ENCODE results near the gene FREY1.

Gene FREY1

DNA sequence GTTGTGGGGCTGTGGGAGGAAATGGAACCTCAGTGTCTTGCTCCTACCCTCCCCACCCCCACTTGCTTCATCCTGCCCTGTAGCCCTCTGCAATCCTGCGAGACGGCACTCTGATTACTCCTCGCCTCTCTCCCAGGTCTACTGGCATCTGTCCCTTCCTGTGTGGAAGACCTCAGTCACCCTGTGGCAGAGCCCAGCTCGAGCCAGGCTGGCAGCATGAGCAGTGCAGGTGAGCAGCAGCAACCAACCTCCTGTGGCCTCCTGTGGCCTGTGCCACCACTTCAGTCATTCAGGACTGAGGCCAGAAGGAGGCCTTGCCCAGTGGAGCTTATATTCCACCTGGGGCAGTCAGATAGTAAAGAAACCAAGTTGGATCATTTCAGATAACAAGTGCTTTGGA is 36.4 kb downstream of the FREY1 start:
- no peak for DNase-seq (ENCODE audit: low spot score)

DNA sequence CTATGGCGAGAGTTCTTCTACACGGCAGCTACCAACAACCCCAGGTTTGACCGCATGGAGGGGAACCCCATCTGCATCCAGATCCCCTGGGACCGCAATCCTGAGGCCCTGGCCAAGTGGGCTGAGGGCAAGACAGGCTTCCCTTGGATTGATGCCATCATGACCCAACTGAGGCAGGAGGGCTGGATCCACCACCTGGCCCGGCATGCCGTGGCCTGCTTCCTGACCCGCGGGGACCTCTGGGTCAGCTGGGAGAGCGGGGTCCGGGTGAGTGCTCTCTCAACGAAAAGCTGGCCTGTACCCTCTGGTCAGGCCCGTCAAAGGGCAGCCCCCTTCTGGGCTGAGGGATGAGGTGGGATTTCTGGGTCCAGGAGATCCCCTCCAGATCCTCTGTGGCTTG is 37.5 kb downstream of the FREY1 start:
- no peak for DNase-seq (ENCODE audit: low spot score)

DNA sequence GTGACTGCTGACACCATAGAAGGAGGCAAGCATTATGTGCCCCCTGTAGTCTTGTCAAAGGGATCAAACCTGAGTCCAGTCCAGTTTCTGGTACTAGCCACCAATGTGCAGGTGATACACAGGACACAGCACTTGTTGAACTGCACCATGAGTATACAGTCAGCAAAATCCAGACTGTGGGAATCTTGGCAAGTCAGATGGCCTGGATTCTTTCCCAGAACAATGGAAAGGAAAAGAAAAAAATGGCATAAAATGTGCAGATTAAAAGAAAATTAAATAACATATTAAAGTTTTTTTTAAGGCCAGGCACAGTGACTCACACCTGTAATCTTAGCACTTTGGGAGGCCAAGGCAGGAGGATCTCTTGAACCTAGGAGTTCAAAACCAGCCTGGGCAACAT is 43.0 kb downstream of the FREY1 start:
- no peak for DNase-seq (ENCODE audit: low spot score)

DNA sequence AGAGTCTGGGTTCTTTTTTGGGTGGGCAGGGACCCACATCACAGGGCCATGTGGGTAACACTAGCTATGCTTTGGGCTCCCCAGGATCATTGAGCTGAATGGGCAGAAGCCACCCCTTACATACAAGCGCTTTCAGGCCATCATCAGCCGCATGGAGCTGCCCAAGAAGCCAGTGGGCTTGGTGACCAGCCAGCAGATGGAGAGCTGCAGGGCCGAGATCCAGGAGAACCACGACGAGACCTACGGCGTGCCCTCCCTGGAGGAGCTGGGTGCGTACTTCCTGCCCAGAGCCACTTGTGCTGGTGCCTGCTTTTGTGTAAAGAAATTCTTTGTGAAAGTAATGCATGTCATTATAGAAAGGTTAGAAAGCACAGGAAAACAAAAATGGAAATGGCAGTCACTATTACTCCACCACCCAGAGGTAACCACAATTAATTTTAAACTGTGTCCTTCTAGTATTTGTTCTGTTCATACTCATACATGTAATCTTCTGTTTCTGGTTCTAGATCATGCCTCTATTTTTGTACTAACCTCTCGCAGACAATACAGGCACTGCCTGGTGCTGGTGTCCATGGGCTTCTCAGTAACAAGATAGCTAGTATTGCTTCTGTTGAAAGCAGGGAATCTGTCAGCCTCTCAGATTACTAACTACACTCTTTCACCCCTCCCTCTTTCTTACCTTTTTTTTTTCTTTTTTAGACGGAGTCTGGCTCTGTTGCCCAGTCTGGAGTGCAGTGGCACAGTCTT is 46.1 kb downstream of the FREY1 start:
- DNase-seq (ENCODE audit: low spot score), result no peak

DNA sequence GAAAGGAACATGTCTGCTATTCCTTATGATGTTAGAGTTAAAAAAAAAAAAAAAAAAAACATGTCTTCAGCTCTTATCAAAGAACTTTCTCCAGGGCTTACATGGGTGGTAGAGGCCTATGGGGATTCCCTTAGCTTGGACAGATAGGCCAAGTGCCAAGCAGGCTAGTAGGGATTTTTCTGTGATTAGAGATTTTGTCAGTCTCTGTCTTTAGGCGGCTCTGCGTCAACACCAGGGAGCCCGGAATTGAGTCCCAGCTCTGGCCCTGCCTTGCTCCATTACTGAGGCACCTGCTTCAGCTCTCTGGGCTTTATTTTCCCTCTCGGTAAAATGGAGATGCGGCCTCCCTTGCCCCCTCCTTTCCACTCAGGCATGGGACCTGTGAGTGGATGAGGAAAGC is 46.7 kb downstream of the FREY1 start:
- no peak for DNase-seq (ENCODE audit: low spot score)

DNA sequence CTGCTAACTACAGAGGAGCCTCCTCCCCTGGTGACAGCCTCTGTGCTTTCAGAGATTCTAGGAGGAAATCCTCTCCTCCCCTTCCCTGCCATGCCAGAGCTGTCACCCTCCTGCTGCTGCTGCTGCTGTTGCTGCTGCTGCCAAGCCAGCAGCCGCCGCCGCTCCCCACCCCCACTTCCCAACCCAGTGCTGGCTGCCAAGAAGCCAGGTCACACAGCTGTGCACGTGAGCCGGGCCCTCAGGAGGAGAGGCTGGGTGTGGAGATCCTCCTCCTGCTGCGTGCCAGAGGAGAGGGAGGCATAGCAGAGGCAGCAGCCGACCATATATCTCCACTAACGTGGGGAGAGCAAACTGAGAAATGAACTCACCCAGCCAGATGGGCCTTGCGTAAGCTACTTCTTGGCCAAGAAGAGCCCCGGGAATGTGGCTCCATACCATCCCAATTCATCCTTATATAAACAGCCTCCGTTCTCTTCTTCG is 47.4 kb downstream of the FREY1 start:
- peak; percentile 82 for DNase-seq (ENCODE audit: low spot score)

DNA sequence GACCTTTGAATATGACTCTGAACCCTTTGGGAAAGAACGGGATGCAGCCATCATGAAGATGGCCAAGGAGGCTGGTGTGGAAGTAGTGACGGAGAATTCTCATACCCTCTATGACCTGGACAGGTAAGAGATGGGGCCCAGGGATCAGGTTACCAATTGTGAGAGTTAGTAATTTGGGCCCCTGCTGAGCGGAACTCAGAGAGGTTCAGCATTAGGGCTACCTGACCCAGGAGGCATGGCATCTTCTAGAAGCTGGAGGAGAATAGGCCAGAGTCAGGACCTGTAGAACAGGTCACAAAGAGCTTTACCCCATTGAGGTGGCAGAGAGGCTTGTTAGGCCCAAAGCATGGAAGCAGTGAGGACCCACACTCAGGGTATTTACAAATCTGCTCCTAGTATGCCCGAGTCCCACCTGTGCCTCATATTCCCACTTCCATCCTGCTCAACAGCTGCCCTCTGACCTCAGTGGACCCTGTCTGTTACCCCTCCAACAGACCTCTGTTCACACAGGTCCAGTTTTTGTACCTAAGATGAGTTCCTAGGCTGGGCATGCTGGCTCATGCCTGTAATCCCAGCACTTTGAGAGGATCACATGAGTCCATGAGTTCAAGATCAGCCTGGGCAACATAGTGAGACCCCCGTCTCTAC is 48.2 kb downstream of the FREY1 start:
- no peak for DNase-seq (ENCODE audit: low spot score)

DNA sequence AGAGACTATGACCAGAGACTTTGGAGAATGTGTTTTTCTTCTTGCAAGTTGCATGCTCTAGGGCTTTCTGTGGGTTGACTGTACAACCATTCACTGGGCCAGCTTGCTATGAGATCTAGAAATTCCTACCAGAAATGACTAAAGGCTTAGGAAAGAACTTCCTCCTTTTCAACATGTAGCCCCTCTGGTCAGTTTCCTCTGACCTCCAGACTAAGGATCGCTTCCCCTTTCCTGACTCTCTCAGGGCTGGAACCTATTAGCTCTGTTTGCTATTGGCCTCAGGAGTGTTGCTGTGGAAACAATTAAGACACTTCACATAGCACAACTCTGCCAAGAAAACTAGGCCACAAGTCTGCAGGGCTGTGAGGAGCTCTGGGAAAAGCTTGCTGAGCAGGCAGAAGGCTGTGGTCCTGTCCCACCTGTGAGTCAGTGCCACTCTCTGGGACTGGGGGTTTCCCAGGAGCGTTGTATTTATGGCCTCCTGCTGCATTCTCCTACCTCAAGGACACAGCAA is 49.1 kb downstream of the FREY1 start:
- DNase-seq (ENCODE audit: low spot score), result peak; percentile 64

Measured in globus pallidus (tissue), 1 donor.